ENCODE results near the gene DHRS7.
A peak's percentile ranks its signal among the peaks of the same experiment; 100 is the strongest.

The DHRS7 gene, protein sequence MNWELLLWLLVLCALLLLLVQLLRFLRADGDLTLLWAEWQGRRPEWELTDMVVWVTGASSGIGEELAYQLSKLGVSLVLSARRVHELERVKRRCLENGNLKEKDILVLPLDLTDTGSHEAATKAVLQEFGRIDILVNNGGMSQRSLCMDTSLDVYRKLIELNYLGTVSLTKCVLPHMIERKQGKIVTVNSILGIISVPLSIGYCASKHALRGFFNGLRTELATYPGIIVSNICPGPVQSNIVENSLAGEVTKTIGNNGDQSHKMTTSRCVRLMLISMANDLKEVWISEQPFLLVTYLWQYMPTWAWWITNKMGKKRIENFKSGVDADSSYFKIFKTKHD

DNA sequence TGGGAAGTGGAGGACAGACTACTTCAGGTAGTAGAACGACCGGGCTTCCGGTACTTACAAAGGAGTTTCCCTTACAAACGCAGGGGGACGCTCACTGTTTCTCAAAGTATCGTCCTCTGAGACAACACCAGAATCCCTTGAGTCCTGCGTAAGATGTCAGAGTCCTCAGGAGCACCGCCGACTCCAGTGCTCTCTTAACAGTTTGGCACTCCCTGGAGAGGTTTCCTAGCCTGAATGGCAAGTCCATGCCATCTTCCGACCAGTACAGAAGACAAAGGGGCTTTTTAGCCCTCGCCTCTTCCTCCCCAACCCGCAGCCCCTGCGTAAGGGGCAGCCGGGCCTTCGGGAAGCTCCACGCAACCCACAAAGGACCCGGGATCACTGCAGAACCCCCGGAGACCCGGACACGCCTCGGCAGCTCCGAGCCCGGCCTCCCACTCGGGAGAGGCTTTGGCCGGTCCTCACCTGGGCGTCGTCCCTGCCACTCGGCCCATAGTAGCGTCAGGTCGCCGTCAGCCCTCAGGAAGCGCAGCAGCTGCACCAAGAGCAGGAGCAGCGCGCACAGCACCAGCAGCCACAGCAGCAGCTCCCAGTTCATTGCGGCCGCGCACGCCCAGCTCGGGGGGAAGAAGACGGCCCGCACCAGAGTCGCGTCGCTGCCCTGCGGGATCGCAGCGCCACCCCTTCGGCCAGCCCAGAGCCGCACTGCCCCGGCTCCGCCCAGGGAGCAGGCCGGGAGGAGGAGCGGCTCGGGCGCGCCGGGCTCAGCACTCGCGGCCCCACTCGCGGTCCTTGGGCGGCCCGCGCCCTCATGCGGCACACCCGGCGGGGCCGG, at the start of gene DHRS7:
Gene DHRS7, minus strand, starts transcription at position 687 of the 835 bp plus-strand sequence. Its CDS starts 89 bp downstream, at position 598.
- DNase-seq: peak; percentile 23

DNA sequence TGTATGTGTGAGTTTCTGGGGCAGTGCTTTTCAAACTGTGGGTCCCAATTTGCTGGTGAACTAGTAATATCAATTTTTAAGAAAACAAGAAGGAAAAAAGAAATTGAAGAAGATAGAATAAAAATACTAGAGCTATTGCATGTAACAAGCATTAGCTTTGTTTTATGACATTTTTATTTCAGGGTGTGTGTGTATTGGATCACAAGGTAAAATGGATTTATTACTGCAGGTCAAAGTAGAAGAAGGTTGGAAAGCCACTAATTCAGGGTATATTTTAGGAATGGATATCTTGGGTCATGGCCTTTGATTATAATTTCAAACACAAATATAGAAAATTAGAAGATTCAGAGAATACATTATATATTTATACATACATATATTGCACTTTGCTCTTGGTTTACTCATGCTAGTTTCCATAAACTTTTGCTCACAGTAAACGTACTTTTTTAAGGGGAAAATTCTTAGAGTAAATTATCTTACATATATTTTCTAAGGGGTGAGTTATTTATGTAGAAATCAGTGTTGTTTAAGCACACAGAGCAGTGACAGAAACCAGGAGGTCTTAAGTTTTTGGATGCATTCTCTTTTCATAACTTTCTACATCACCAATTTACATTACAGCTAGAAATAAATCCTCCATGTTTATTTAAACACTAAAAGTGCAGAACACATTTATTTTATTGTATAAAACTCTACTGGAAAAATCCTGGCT, 49.4 kb upstream of the DHRS7 start:
- DNase-seq: no peak

DNA sequence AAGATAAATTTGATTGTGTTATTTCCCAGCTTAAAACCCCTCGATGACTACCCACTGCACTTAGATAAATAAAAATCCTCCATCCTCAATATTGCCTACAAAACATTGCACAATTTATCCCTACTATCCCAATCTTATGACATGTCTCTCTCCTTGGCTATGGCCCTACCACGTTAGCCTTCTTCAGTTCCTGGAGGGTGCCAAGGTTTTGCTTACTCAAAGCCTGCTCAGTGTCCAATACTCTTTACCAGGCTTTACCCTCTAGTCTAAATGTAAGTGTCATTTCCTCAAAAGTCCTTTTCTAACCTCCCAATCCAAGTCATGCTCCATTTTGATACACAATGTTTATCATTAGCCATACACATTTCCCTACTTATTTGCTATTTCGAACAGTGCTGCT, 48.8 kb upstream of the DHRS7 start:
- DNase-seq: no peak

DNA sequence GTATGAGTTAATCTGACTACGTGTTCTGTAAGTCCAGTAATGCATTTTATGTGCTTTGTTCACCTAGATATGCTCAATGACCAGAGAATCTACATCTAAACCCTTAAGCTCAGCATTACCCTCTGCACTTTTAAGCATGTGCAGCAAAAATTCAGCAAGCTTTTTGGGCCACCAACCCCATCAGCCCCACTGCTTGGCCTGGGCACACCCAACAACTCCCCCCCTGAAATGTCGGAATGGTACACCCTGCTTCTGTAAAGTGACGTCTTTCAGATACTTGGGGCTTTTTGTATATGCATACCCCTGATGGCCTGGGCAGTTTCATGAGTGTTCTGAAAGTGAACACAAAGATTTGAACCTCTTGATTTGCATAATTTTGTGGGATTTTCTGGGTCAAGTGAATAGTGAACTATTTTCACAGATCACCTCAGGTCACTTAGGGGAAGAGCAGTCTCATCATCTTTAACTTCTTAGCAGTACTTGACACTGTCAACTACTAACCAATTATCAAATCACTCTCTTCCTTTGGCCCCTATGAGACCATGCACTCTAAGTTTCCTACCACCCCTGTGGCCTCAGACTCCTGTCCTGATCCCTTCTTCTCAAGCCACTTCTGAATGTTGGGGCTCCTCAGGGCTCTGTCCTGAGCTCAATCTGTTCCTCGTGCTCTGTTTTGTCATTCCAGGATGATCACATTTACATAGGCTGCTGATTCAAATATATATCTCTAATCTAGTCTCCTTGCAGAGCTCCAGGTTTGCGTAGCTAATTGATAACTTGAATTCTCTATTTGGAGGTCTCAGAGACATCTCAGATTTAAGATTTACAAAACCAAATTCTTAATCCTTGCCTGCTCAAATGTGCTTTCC, 47.5 kb upstream of the DHRS7 start:
- DNase-seq: no peak

DNA sequence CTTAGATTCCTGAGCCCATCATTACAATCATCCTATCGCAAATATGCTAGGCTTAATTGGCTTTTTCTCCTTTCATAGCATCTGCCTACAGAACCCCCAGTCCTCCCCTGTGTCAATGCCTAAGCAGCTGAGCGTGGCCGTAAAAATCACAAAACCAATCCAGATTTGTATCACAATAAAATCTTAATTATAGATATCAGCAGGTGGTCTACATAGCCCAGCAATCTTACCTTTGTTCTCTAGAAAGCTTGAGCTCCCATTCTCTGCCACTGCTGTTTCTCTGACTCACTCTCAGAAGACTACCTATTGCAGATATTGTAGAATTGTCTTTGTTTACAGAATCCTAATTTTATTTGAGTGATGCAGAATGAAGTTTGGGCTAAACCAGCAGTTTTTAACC, 46.0 kb upstream of the DHRS7 start:
- DNase-seq: no peak

DNA sequence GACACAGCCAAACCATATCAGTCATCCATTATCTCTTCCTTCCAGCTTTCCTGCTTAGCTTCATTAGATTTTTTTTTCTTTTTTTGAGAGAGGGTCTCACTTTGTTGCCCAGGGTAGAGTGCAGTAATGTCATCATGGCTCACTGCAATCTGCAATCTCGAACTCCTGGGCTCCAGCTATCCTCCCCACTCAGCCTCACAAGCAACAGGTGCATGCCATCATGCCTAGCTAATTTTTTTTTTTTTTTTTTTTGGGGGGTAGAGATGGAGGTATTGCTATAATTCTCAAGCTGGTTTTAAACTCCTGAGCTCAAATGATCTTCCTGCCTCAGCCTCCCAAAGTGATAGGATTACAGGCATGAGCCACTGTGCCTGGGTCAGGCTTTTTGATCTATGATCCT, 45.5 kb upstream of the DHRS7 start:
- DNase-seq: no peak

DNA sequence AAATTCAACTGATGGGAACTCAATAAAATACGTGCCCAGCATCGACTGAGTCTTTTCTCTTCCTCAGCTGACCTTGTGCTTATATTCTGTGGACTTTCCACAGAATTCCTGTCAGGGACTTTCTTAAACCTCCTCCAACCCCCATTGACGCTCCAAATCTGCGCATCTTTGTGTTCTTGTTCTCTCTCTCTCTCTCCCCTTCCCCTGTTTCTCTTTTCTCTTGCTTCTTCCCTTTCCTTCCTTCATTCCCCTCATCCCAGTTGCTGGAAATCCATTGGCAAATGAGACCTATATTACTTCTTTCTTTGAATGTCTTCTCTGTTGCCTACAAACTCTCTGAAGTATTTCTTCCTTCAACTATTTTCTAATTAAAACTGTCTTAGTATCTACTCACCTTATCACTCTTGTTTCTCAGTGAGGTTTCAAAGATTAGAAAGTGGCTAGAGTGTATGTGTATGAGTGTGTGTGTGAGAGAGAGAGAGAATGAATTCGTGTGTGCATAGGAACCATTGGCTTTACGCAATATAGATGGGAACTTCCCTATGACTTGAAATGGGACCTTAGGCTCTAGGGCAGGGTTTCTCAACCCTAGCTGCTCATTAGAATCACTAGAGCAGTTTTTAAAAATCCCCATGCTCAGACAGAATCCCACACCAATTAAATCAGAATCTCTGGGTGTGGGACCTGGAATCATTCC, 41.8 kb upstream of the DHRS7 start:
- no peak for DNase-seq

DNA sequence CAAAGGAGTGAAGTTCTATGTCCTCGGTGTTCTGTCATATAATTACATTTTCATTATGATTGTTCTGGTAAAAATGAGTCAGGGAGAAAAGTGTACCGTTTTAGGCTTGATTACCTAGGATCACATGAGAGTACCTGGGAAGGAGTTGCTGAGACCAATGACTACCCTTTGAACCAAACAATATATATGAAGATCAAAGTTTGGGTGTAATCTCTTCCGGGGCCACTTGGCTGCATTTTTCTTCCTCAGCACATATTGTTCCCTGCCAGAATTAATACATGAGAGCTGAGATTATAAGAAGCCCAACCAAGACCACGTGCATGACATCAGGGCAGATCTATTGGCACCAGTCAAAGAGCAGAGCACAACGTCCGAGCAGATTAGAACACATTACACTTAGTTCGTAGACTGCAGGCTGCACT, 41.1 kb upstream of the DHRS7 start:
- no peak for DNase-seq

DNA sequence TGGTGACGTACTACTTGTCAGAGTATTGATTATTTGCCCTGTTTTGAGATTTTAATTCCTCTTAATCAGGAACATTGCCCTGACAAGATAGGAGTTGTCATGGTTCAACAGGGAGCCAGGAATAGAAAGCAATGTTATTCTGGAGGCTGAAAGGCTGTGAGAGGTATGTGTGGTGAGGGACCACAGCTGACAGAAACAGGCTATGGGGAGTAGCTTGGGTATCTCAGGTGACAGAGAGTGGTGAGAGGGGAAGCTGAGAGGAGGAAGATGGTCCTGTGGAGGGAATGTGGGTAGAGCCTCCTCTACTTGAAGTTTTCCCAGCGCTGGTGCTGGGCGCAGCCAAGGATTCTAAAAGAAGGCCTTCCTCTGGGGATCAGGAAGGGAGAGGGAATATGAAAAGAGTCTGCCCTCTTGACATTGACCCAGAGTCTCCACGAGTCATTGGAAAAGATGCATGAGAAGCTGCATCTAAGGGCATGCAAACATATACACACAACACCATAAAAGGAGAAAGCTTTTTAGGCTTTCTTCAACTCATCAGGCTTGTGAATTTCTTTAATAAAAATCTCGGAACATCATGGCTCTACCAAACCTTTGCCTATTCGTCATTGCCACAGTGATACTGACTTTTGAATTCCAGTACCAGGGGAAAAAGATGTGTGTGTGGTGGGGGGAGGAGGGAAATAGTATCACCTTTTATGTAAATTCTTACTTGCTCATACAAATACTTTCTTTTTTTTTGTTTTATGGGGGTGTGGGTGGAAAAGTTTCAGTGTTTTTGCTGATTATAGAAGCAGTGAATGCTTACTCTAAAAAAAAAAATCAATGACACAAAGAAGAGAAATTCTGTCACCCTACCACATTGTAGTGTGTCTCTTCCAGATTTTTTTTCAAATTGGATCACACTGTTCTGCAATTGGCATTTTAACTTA, 39.9 kb upstream of the DHRS7 start:
- no peak for DNase-seq

DNA sequence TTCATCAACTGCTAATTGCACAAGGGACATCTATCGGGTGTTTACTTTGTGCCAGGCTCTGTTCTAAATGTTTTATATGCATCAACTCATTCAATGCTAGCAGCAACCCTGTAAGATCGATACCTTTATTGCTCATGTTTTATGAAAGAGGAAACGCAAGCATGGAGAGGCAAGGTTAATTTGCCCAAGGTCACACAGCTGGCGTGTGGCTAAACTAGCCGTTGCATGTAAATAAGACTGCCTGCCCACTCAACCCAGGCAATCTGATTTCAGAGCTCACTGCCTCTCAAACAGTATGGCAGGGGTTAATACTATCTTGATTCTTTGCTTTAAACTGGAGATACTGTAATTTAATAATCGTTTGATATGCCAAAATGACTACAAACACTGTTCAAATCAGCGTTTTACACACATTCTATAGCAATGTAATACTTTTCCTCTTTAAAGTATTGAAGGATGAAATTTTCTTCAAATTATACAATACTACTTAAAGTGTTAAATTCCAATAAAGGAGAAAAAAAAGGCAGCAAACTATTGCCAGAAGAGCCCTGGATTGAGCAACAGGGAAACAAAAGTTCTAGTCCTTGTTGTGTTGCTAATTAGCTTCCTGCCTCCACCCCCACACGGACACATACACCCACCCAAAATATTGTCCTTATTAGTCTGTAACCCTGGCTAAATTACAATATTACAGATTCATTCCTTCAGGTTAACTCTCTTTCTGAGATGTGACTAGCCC, 39.1 kb upstream of the DHRS7 start:
- no peak for DNase-seq

DNA sequence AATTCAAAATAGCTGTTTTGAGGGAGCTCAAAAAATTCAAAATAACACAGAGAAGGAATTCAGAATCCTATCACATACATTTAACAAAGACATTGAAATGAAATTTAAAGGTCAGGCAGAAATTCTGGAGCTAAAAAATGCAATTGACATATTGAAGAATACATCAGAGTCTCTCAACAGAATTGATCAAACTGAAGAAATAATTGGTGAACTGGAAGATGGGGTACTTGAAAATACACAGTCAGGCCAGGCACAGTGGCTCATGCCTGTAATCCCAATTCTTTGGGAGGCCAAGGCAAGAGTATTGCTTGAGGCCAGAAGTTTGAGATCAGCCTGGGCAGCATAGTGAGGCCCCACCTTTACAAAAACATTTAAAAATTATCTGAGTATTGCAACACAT, 34.1 kb upstream of the DHRS7 start:
- DNase-seq: no peak

DNA sequence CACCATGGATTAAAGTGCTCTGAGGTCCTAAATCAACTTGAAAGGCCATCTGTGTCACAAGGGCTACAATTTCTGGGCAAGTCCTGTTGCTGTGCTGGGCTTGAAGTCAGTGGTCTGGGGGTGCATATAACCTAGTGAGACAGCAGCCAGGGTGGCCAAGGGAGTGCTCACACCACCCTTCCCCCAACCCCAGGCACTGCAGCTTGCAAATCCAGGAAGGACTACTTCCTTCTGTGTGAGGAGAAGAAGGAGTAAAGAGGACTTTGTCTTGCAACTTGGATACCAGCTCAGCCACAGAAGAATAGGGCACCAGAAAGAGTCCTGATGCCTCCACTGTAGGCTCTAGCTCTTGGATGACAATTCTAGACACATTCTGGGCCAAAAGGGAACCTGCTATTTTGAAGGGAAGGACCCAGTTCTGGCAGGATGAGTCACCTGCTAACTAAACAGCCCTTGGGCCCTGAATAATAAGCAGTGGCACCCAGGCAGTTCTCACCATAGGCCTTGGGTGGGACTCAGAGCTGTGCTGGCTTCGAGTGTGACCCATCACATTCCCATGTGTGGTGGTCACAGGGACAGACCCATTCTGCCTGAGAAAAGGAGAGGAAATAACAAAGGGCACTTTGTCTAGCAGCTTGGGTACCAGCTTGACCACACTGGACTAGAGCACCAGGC, 32.6 kb upstream of the DHRS7 start:
- DNase-seq: no peak

DNA sequence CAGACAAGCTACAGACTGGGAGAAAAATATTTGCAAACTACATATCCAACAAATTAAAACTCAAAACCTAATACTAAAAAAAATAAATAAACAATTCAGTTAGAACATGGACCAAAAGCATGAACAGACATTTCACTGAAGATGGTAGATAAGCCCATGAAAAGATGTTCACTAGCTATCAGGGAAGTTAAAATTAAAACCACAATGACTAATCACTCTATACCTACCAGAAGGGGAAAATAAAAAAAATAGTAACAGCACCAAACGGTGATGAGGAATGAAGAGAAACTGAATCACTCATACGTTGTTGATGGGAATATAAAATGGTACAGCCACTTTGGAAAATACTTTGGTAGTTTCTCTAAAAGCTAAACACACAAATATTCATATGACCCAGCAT, 31.1 kb upstream of the DHRS7 start:
- no peak for DNase-seq

DNA sequence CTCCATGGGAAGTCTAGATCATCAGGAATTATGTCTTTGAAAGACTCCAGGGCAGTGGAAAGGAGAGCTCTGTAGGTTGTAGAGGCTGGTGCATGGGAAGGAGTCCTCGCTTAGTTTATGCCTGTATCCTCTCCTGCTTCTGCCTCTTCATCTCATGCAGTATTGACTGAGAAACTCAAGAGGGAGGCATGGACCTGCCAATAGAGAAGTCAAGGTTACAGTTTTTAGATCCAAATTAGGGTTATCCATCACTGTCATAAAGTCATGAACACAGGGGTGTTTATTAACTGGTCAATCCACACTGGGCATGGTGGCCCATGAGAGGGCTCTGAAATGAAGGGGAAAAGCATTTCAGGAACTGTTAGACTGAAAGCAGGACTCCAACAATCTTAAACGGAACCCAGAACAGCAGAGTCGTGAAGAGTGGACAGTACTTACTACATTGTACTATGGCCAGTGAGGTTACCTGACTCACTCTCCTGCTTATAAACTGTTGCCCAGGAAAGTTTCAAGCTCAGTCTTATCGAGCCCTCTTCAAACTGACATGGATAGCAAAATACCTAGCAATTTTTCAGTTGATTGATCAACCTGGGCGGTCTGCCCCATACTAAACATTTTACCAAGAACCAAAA, 30.1 kb upstream of the DHRS7 start:
- DNase-seq: no peak

DNA sequence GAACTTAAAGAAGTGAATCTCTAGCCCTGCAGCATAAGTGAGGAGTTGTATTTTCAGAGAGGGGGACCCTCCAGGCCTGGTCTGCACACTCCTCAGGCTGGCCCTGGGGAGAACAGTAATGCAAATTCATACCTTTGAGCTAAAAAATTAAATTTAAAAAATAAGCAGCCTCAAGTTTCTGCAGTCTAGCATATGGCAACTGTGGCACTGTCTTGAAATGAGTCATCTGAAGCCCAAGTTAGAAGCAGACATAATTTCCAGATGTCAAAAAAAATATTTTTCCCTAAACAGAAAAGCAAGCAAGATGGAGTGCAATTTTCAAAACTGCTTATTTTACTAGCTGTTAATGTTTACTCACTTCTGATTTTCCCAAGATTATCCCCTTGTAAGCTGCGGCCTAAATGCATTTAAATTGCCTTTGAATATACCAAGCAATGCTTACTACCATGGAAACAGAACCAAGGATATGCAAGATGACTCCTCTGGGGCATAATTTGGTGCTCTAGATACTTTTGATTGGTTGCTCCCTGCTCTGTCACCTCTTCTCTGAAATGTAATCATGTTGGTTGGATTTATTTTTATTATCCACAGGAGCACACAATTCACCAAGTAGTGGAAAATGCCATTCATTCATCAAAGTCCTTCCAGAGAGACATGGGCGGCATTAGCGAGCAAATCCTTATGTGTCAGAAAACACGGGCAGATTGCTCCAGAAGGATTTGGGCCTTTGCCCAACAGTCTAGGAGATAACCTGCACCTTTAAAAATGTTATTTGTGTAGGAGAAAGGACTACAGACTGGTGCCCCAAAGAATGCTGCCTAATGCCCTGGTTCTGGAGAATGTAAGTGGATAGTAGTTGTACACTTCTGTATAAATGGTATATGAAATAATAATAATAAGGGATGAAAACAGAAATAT, 25.0 kb upstream of the DHRS7 start:
- DNase-seq: no peak

DNA sequence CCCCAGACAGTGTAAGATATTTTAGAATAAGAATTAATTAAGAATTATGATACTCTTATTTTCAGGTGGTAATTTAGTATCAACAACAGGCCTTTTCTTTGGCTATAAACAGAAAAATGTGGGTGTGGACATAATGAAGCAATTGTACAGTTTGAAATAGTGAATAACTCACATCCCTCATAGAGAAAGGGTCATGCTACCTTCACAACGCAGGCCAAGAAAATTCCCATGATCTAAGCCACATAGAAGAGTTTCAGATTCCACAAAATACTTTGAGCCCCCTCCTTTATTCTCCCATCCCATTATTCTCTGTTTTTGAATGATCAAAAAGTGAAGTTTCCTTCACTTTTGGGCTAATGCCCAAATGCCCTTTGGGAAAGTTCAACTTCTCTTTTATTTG, 23.5 kb upstream of the DHRS7 start:
- DNase-seq: no peak

DNA sequence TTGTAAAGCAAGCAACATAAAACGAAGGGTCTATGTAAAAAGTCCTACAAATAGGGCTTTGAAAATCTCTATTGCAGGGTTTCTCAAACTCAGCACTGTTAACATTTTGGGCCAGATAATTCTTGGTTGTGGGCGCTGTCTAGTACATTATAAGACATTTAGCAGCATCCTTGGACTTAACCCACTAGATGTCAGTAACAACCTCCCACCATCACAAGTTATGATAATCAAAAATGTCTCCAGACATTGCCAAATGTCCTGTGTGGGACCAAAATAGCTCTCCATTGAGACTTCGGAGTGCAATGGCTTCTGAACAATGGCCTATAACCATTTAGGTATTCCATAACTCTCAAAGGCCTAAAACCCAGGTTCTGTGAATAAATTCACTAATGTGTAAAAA, 22.9 kb upstream of the DHRS7 start:
- DNase-seq: no peak

Measured in GOT3 (cell line).